HCT116 (cell line): ENCODE data around the gene SLC1A3. TPM values are rescaled to one million over a fixed set of nuclear protein-coding genes. Genes with fewer than 3 reads are reported as not detected.

ENCODE experiments used
- ATAC-seq: fragments of 200-7000 bp; cut with Tn5 transposase; 2 replicates; pipeline ENCODE4 v1.9.1; 2020; ENCODE audit warnings: mild to moderate bottlenecking, moderate library complexity
- BruUV-seq: library from RNA; stranded (reverse); fragments of 400-500 nt; replicated peaks from 2 replicates; lab custom pipeline; 2021; lab: Mats Ljungman, UMichigan
- CTCF ChIA-PET: fragments of 300-600 bp; sonication (Branson Sonifier 250); formaldehyde crosslinking; loops from one replicate; lab custom pipeline; 2021; ENCODE audit warnings: antibody characterized with exemption; lab: Charles Lee
- POLR2A ChIA-PET: fragments of 300-600, 350-600 bp; sonication (Branson Sonifier 250); formaldehyde crosslinking; loops from one replicate; lab custom pipeline; 2021; ENCODE audit warnings: antibody characterized with exemption; lab: Charles Lee
- RAD21 ChIA-PET, 2 experiments: fragments of 300-600 bp; sonication (Branson Sonifier 250); formaldehyde crosslinking; loops; one replicate each; lab custom pipeline; 2023; ENCODE audit warnings: low total read pairs in 2 of 2; ENCODE audit not compliant: uncharacterized antibody in 2 of 2, unreplicated experiment in 2 of 2, low non-redundant PET in 1 of 2; lab: Charles Lee
- DNase-seq: peaks from one replicate; pipeline ENCODE4 v3.0.0-alpha.2; 2010; ENCODE audit warnings: low read depth, low spot score
- H2AFZ ChIP-seq: fragments of 200-600 bp; shearing (Covaris generic), sonication (generic); 2 replicates; pipeline ENCODE4 v1.6.1; 2017; ENCODE audit warnings: low read depth, mixed run types, mixed read lengths, antibody characterized with exemption, low read length; ENCODE audit not compliant: poor library complexity, severe bottlenecking
- H3K27ac ChIP-seq: 2 replicates; pipeline ENCODE4 v1.5.1; 2012; ENCODE audit warnings: low read depth, low read length
- H3K27me3 ChIP-seq: fragments of 200-600 bp; sonication (generic); 2 replicates; pipeline ENCODE4 v1.6.1; 2016; ENCODE audit warnings: mixed run types, low read length, mixed read lengths; ENCODE audit not compliant: insufficient read depth
- H3K36me3 ChIP-seq, 2 experiments: fragments of 200-500 bp in 1 of 2; fragments of 200-600 bp in 1 of 2; sonication (Bioruptor generic) in 1 of 2; sonication (generic) in 1 of 2; 2 replicates each; pipeline versions ENCODE4 v1.5.1 to v1.6.1; 2014 to 2016; ENCODE audit warnings: low read length in 2 of 2, inconsistent platforms in 1 of 2, mixed read lengths in 1 of 2, mixed run types in 1 of 2; ENCODE audit not compliant: insufficient read depth in 2 of 2, control insufficient read depth in 1 of 2
- H3K4me1 ChIP-seq, 2 experiments: fragments of 200-600 bp in 1 of 2; sonication (generic) in 1 of 2; 2 replicates each; pipeline versions ENCODE4 v1.5.1 to v1.6.1; 2012 to 2017; ENCODE audit warnings: low read length in 2 of 2, inconsistent platforms in 1 of 2, mild to moderate bottlenecking in 1 of 2, mixed read lengths in 1 of 2, mixed run types in 1 of 2, moderate library complexity in 1 of 2; ENCODE audit not compliant: insufficient read depth in 2 of 2, control insufficient read depth in 1 of 2
- H3K4me2 ChIP-seq: fragments of 200-600 bp; sonication (generic); 2 replicates; pipeline ENCODE4 v1.6.1; 2017; ENCODE audit warnings: mixed run types, low read length, mixed read lengths
- H3K4me3 ChIP-seq, 2 experiments: fragments of 200-600 bp in 1 of 2; sonication (generic) in 1 of 2; replicated peaks in 1 of 2; 2 replicates each; pipeline ENCODE4 v1.5.1; 2011 to 2016; ENCODE audit warnings: low read length in 2 of 2, control low read depth in 1 of 2, low read depth in 1 of 2, mild to moderate bottlenecking in 1 of 2, mixed read lengths in 1 of 2, mixed run types in 1 of 2
- H3K79me2 ChIP-seq: fragments of 200-600 bp; sonication (generic); 2 replicates; pipeline ENCODE4 v1.6.1; 2017; ENCODE audit warnings: mild to moderate bottlenecking, mixed run types, low read length, moderate library complexity, mixed read lengths; ENCODE audit not compliant: insufficient read depth
- H3K9ac ChIP-seq: fragments of 200-600 bp; sonication (generic); 2 replicates; pipeline ENCODE4 v1.6.1; 2016; ENCODE audit warnings: low read length, mixed read lengths
- H3K9me2 ChIP-seq: fragments of 200-600 bp; sonication (generic), shearing (Covaris generic); 2 replicates; pipeline ENCODE4 v1.6.1; 2017; ENCODE audit warnings: mixed run types, mild to moderate bottlenecking, moderate library complexity; ENCODE audit not compliant: insufficient read depth
- H3K9me3 ChIP-seq, 2 experiments: fragments of 200-500 bp in 1 of 2; fragments of 200-600 bp in 1 of 2; sonication (Bioruptor generic) in 1 of 2; sonication (generic) in 1 of 2; 2 replicates each; pipeline ENCODE4 v1.6.1; 2014 to 2017; ENCODE audit warnings: low read length in 2 of 2, mixed read lengths in 2 of 2, inconsistent platforms in 1 of 2, low read depth in 1 of 2, mild to moderate bottlenecking in 1 of 2, mixed run types in 1 of 2, moderate library complexity in 1 of 2; ENCODE audit not compliant: control insufficient read depth in 1 of 2, insufficient read depth in 1 of 2
- H4K20me1 ChIP-seq: fragments of 200-600 bp; sonication (generic), shearing (Covaris generic); 2 replicates; pipeline ENCODE4 v1.6.1; 2017; ENCODE audit warnings: mixed run types, mild to moderate bottlenecking, moderate library complexity; ENCODE audit not compliant: insufficient read depth
- ATF3 ChIP-seq: IDR thresholded peaks from 2 replicates; pipeline ENCODE4 v1.6.1; 2012
- CEBPB ChIP-seq: IDR thresholded peaks from 2 replicates; pipeline ENCODE4 v1.6.1; 2012; ENCODE audit warnings: low read depth
- EGR1 ChIP-seq: IDR thresholded peaks from 2 replicates; pipeline ENCODE4 v1.6.1; 2012; ENCODE audit warnings: low read depth
- EZH2 ChIP-seq: fragments of 200-600 bp; sonication (generic); IDR thresholded peaks from 2 replicates; pipeline ENCODE4 v1.6.1; 2017; ENCODE audit warnings: antibody characterized with exemption, mixed run types
- EZH2phosphoT487 ChIP-seq: fragments of 200-600 bp; IDR thresholded peaks from 2 replicates; pipeline ENCODE4 v1.6.1; 2018; ENCODE audit warnings: antibody characterized with exemption, borderline replicate concordance
- FOSL1 ChIP-seq: IDR thresholded peaks from 2 replicates; pipeline ENCODE4 v1.6.1; 2012; ENCODE audit warnings: low read depth
- JUND ChIP-seq: IDR thresholded peaks from 2 replicates; pipeline ENCODE4 v1.6.1; 2012
- POLR2AphosphoS5 ChIP-seq: IDR thresholded peaks from 2 replicates; pipeline ENCODE4 v1.6.1; 2011; ENCODE audit warnings: mild to moderate bottlenecking, low read depth, low read length, moderate library complexity
- RAD21 ChIP-seq: IDR thresholded peaks from 2 replicates; pipeline ENCODE4 v1.6.1; 2012; ENCODE audit warnings: low read depth, mild to moderate bottlenecking
- REST ChIP-seq: IDR thresholded peaks from 2 replicates; pipeline ENCODE4 v1.6.1; 2012; ENCODE audit warnings: low read depth
- SIN3A ChIP-seq: IDR thresholded peaks from 2 replicates; pipeline ENCODE4 v1.6.1; 2012; ENCODE audit warnings: low read depth
- SP1 ChIP-seq: IDR thresholded peaks from 2 replicates; pipeline ENCODE4 v1.6.1; 2012; ENCODE audit warnings: low read depth
- SRF ChIP-seq: IDR thresholded peaks from 2 replicates; pipeline ENCODE4 v1.6.1; 2012; ENCODE audit warnings: low read depth
- TCF7L2 ChIP-seq: IDR thresholded peaks from 2 replicates; pipeline ENCODE4 v1.7.0; 2011; ENCODE audit warnings: borderline replicate concordance, inconsistent platforms; ENCODE audit not compliant: insufficient read depth, insufficient read length; ENCODE audit errors: extremely low read depth
- ZBTB33 ChIP-seq: IDR thresholded peaks from 2 replicates; pipeline ENCODE4 v1.6.1; 2011; ENCODE audit warnings: mild to moderate bottlenecking, low read length, moderate library complexity; ENCODE audit not compliant: insufficient replicate concordance; ENCODE audit errors: extremely low read depth
- ZFX ChIP-seq: fragments of 450-650 bp; IDR thresholded peaks from 2 replicates; pipeline ENCODE4 v1.6.1; 2017
- ZNF274 ChIP-seq: fragments of 200-500 bp; sonication (Bioruptor generic); IDR thresholded peaks from 2 replicates; pipeline ENCODE4 v1.6.1; 2014; ENCODE audit warnings: mild to moderate bottlenecking, low read depth, low read length, inconsistent platforms
- intact Hi-C: fragments of 100-400 bp; cut with micrococcal nuclease; formaldehyde crosslinking; loops from 2 replicates; pipeline ENCODE4 v1.10.0; 2022
- total RNA-seq: library from RNA; stranded (reverse); gene quantifications from one replicate; pipeline ENCODE4 v1.2.1, GENCODE V29; 2021; ENCODE audit not compliant: unreplicated experiment
- TF ChIP-seq, protein P1 (sequence below): IDR thresholded peaks from 2 replicates; pipeline ENCODE4 v1.6.1; 2012
- TF ChIP-seq, protein P2 (sequence below), 3 experiments: fragments of 200-600 bp in 1 of 3; sonication (generic) in 1 of 3; IDR thresholded peaks in 2 of 3; conservative IDR thresholded peaks in 1 of 3; 2 replicates each; pipeline ENCODE4 v1.5.1; 2012 to 2017; ENCODE audit warnings: low read depth in 2 of 3, low read length in 2 of 3, antibody characterized with exemption in 1 of 3, borderline replicate concordance in 1 of 3, control low read depth in 1 of 3, mild to moderate bottlenecking in 1 of 3, mixed read lengths in 1 of 3, mixed run types in 1 of 3, moderate library complexity in 1 of 3; ENCODE audit not compliant: insufficient read depth in 1 of 3

The SLC1A3 gene
- total RNA-seq, 1 experiment from 2014 or later = 12.9 TPM

DNA sequence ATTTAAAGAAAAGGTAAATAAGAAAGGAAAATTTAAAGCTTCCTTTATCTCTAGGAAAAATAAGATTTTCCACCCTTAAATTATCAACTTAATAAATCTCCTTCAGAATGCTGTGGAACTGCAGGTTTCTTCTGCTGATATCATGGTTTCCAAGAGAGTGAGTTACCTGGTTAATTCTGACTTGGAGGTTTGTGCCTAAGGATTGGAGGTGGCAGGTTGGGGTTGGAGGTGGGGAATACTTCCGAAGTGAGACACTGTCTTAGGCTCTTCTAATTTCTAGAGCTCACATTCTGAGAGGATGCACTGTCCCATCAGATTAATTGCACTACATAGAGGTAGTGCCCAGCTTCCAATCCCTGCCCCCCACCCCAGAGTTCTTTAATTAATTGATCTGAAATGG lies 31.1 kb downstream of the SLC1A3 start:
- ChIA-PET POLR2A (no interaction called here), RAD21 (no interaction called here), CTCF (interaction anchor here (0.6 kb wide), 1 partner anchor 13 kb away, joined by 4 read pairs; no protein-coding TSS in a partner anchor)
- Histone ChIP-seq H4K20me1 (no peaks in the 10 kb centered on the region), H2AFZ (no peak overlapping the region), H3K4me1 (peaks cover 7 to 23% of the 10 kb centered on the region in 2 experiments), H3K79me2 (no peaks in the 10 kb centered on the region), H3K27me3 (no peaks in the 10 kb centered on the region), H3K9me3 (no peaks in the 10 kb centered on the region), H3K27ac (no peak overlapping the region), H3K9ac (no peak overlapping the region), H3K4me2 (no peak overlapping the region), H3K4me3 (no peak overlapping the region), H3K9me2 (no peaks in the 10 kb centered on the region), H3K36me3 (no peaks in the 10 kb centered on the region)
- DNase-seq (no peak), ATAC-seq (no peak)
- intact Hi-C loops = no loop called here
- no TSS peak for BruUV-seq
- no peak for TF ChIP-seq FOSL1
- no peak for TF ChIP-seq ATF3
- no peak for TF ChIP-seq JUND
- no peak for TF ChIP-seq TCF7L2
- TF ChIP-seq, protein P1, sequence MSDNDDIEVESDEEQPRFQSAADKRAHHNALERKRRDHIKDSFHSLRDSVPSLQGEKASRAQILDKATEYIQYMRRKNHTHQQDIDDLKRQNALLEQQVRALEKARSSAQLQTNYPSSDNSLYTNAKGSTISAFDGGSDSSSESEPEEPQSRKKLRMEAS = no peak
- no peak for TF ChIP-seq POLR2AphosphoS5
- no peak for TF ChIP-seq EZH2phosphoT487
- no peak for TF ChIP-seq ZNF274
- no peak for TF ChIP-seq SIN3A
- no peak for TF ChIP-seq ZFX
- TF ChIP-seq EGR1 = no peak
- no peak for TF ChIP-seq CEBPB
- no peak for TF ChIP-seq ZBTB33
- TF ChIP-seq SP1 = no peak
- TF ChIP-seq, protein P2, sequence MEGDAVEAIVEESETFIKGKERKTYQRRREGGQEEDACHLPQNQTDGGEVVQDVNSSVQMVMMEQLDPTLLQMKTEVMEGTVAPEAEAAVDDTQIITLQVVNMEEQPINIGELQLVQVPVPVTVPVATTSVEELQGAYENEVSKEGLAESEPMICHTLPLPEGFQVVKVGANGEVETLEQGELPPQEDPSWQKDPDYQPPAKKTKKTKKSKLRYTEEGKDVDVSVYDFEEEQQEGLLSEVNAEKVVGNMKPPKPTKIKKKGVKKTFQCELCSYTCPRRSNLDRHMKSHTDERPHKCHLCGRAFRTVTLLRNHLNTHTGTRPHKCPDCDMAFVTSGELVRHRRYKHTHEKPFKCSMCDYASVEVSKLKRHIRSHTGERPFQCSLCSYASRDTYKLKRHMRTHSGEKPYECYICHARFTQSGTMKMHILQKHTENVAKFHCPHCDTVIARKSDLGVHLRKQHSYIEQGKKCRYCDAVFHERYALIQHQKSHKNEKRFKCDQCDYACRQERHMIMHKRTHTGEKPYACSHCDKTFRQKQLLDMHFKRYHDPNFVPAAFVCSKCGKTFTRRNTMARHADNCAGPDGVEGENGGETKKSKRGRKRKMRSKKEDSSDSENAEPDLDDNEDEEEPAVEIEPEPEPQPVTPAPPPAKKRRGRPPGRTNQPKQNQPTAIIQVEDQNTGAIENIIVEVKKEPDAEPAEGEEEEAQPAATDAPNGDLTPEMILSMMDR (IDR thresholded peaks at IDR 0.05 in 2 of 3, conservative IDR thresholded peaks at IDR 0.05 in 1 of 3; ENCODE audit: borderline replicate concordance in 1 of 3, insufficient read depth in 1 of 3, low read depth in 2 of 3, low read length in 2 of 3) = no peak
- no peak for TF ChIP-seq REST
- no peak for TF ChIP-seq EZH2
- TF ChIP-seq SRF = no peak
- no peak for TF ChIP-seq RAD21
